Ascending aorta (tissue), 2 donors: ENCODE data around the gene RAF1. TPM values are rescaled to one million over a fixed set of nuclear protein-coding genes. Genes with fewer than 3 reads are reported as not detected.

Experiments used
- DNase-seq, 2 donors: peaks; one replicate each; pipeline ENCODE4 v3.0.0-alpha.2; 2019; ENCODE audit warnings: low spot score in 2 of 2
- H3K27ac ChIP-seq, 2 donors: fragments of 200-600 bp; sonication (generic); one replicate each; pipeline ENCODE4 v1.5.1; 2016 to 2017; ENCODE audit warnings: mild to moderate bottlenecking in 1 of 2
- H3K27me3 ChIP-seq: fragments of 200-600 bp; sonication (generic); one replicate; pipeline ENCODE4 v1.5.1; 2017
- H3K36me3 ChIP-seq, 2 donors: fragments of 200-600 bp; sonication (generic); one replicate each; pipeline ENCODE4 v1.5.1; 2016
- H3K4me1 ChIP-seq, 2 donors: fragments of 200-600 bp; sonication (generic); one replicate each; pipeline ENCODE4 v1.5.1; 2016 to 2017; ENCODE audit warnings: mild to moderate bottlenecking in 1 of 2
- H3K4me3 ChIP-seq, 2 donors: fragments of 200-600 bp; sonication (generic); one replicate each; pipeline ENCODE4 v1.5.1; 2016 to 2017; ENCODE audit warnings: mild to moderate bottlenecking in 1 of 2
- H3K9me3 ChIP-seq, 2 donors: fragments of 200-600 bp; sonication (generic); one replicate each; pipeline ENCODE4 v1.5.1; 2016
- intact Hi-C: fragments of 100-400 bp; cut with DNase I; formaldehyde crosslinking; loops from one replicate; pipeline ENCODE4 v1.15.1; 2023
- total RNA-seq: library from RNA; depleted of rRNA; stranded (reverse); fragments of >200 nt; gene quantifications from one replicate; pipeline ENCODE4 v1.1.0, GENCODE V29; 2016
- TF ChIP-seq, protein P1 (sequence below), 3 experiments: fragments of 200-600 bp in 2 of 3; fragments of 450-650 bp in 1 of 3; sonication (generic) in 2 of 3; IDR thresholded peaks; one replicate each; pipeline ENCODE4 v1.5.1; 2016 to 2019; ENCODE audit warnings: antibody characterized with exemption in 3 of 3, mild to moderate bottlenecking in 1 of 3, moderate library complexity in 1 of 3

RAF1 gene
- total RNA-seq, 1 donor from 2014 or later, result 103 TPM

DNA sequence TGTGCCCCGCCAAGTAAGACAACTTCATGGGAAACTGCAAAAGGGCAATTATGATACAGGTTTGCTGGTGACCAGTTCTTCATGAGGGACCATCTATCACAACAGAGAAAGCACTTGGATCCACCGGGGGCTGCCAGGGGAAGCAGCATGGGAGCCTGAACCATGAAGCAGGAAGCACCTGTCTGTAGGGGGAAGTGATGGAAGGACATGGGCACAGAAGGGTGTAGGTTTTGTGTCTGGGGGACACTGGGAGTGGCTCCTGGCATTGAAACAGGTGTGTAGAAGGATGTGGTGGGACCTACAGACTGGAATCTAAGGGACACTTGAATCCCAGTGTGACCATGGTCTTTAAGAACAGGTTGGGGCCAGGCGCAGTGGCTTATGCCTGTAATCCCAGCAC, 84.5 kb downstream of the RAF1 start:
- intact Hi-C loops, result no loop called here
- Histone ChIP-seq H3K9me3 (no peaks in the 10 kb centered on the region), H3K27me3 (no peaks in the 10 kb centered on the region), H3K27ac (peak overlapping the region; percentile 15 to 27), H3K36me3 (peaks cover 73 to 97% of the 10 kb centered on the region in 2 donors), H3K4me3 (no peak overlapping the region), H3K4me1 (peaks cover 0 to 2% of the 10 kb centered on the region in 2 donors)
- DNase-seq, result no peak
- TF ChIP-seq, protein P1, sequence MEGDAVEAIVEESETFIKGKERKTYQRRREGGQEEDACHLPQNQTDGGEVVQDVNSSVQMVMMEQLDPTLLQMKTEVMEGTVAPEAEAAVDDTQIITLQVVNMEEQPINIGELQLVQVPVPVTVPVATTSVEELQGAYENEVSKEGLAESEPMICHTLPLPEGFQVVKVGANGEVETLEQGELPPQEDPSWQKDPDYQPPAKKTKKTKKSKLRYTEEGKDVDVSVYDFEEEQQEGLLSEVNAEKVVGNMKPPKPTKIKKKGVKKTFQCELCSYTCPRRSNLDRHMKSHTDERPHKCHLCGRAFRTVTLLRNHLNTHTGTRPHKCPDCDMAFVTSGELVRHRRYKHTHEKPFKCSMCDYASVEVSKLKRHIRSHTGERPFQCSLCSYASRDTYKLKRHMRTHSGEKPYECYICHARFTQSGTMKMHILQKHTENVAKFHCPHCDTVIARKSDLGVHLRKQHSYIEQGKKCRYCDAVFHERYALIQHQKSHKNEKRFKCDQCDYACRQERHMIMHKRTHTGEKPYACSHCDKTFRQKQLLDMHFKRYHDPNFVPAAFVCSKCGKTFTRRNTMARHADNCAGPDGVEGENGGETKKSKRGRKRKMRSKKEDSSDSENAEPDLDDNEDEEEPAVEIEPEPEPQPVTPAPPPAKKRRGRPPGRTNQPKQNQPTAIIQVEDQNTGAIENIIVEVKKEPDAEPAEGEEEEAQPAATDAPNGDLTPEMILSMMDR (IDR thresholded peaks at IDR 0.05), result no peak

GRCh38 chr3:12578742-12579141, 85.2 kb downstream of the RAF1 start:
- Histone ChIP-seq H3K4me3 (no peak overlapping the region), H3K4me1 (peaks cover 0 to 2% of the 10 kb centered on the region in 2 donors), H3K27ac (no peak overlapping the region), H3K27me3 (no peaks in the 10 kb centered on the region), H3K9me3 (no peaks in the 10 kb centered on the region), H3K36me3 (peaks cover 73 to 97% of the 10 kb centered on the region in 2 donors)
- TF ChIP-seq, protein P1 (IDR thresholded peaks at IDR 0.05), result no peak
- intact Hi-C loops, result no loop called here
- no peak for DNase-seq

GRCh38 chr3:12577379-12577778, 86.5 kb downstream of the RAF1 start:
- H3K36me3 ChIP-seq, result peaks cover 77 to 97% of the 10 kb centered on the region in 2 donors
- no peak for DNase-seq
- no peaks in the 10 kb centered on the region for H3K27me3 ChIP-seq
- H3K4me3 ChIP-seq, result no peak overlapping the region
- intact Hi-C loops, result no loop called here
- TF ChIP-seq, protein P1 (IDR thresholded peaks at IDR 0.05), result no peak
- peaks cover 0 to 2% of the 10 kb centered on the region in 2 donors for H3K4me1 ChIP-seq
- no peak overlapping the region for H3K27ac ChIP-seq
- H3K9me3 ChIP-seq, result no peaks in the 10 kb centered on the region

GRCh38 chr3:12574661-12575060, 89.3 kb downstream of the RAF1 start:
- Histone ChIP-seq H3K36me3 (peaks cover 85 to 98% of the 10 kb centered on the region in 2 donors), H3K27ac (no peak overlapping the region), H3K4me3 (no peak overlapping the region), H3K4me1 (no peaks in the 10 kb centered on the region), H3K9me3 (no peaks in the 10 kb centered on the region), H3K27me3 (no peaks in the 10 kb centered on the region)
- intact Hi-C loops, result no loop called here
- TF ChIP-seq, protein P1 (IDR thresholded peaks at IDR 0.05), result no peak
- DNase-seq, result no peak

- H3K9me3 ChIP-seq, result no peaks in the 10 kb centered on the region
- DNase-seq, result no peak
- H3K36me3 ChIP-seq, result peaks cover 86 to 98% of the 10 kb centered on the region in 2 donors
- TF ChIP-seq, protein P1 (IDR thresholded peaks at IDR 0.05), result no peak
- H3K4me3 ChIP-seq, result no peak overlapping the region
- H3K4me1 ChIP-seq, result no peaks in the 10 kb centered on the region
- H3K27ac ChIP-seq, result no peak overlapping the region
- H3K27me3 ChIP-seq, result no peaks in the 10 kb centered on the region
- intact Hi-C loops, result no loop called here
Observed at GRCh38 chr3:12574131-12574530, 89.8 kb downstream of the RAF1 start.

- DNase-seq, result no peak
- Histone ChIP-seq H3K4me1 (no peaks in the 10 kb centered on the region), H3K27ac (no peak overlapping the region), H3K4me3 (no peak overlapping the region), H3K27me3 (no peaks in the 10 kb centered on the region), H3K9me3 (peaks cover 0 to 4% of the 10 kb centered on the region in 2 donors), H3K36me3 (peaks cover 78 to 80% of the 10 kb centered on the region in 2 donors)
- intact Hi-C loops, result no loop called here
- TF ChIP-seq, protein P1 (IDR thresholded peaks at IDR 0.05), result no peak
Observed at GRCh38 chr3:12571986-12572385, 91.9 kb downstream of the RAF1 start.
